Heart left ventricle (tissue), 13 donors: Measurements from ENCODE around the gene FKBP7.

ENCODE experiments used
- CTCF ChIP-seq, 12 donors: fragments of 200-600 bp; sonication (generic) in 4 of 12; IDR thresholded peaks; one replicate each; pipeline versions ENCODE4 v1.5.0 to v1.8.0; 2018 to 2022; ENCODE audit warnings: antibody characterized with exemption in 12 of 12, mild to moderate bottlenecking in 5 of 12
- POLR2A ChIP-seq, 2 donors: fragments of 450-650 bp; IDR thresholded peaks; one replicate each; pipeline ENCODE4 v1.6.1; 2017; ENCODE audit warnings: antibody characterized with exemption in 2 of 2, mild to moderate bottlenecking in 2 of 2, moderate library complexity in 2 of 2
- donor health status: ischemic (EF 13 %, LVEDD 7.1; RV severe dilation, severe dysfunction).
- donor health status: DM: no; HTN: yes; CAD: no.
- donor health status: DM: no; HTN: no; CAD: no.
- donor health status: ischemic (EF 25% LVEDD 6.9; RV normal size, moderate dysfunction).
- donor health status: ischemic (EF 25% LVEDD 5.7; RV mildly dilated, moderate dysfunction).
- donor health status: ischemic (EF 35%, LVEDD 5.7; RV mildly dilated, moderate dysfunction).
- donor health status: nonischemic (EF 11% LVEDD 7.7; RV severe dilation, severe dysfunction).
- donor health status: DM: yes; HTN: yes; CAD: no.
- donor health status: PGD.
- donor health status: ischemic (EF 29% LVEDD 5.4; RV normal size, mild dysfunction).
- donor health status: nonischemic (EF 23%, LVEDD 6.1; RV moderate dilation, normal function).

GRCh38 chr2:178428396-178428806 is 50.0 kb downstream of the FKBP7 start:
- TF ChIP-seq CTCF (IDR thresholded peaks at IDR 0.05) = no peak
- TF ChIP-seq POLR2A (IDR thresholded peaks at IDR 0.05) = no peak
